Measurements from ENCODE around the gene RPS6KA3. TPM values are rescaled to one million over a fixed set of nuclear protein-coding genes. Genes with fewer than 3 reads are reported as not detected.

Gene RPS6KA3
- total and polyA plus RNA-seq, 2 donors = 20.9 to 41.4 TPM

DNA sequence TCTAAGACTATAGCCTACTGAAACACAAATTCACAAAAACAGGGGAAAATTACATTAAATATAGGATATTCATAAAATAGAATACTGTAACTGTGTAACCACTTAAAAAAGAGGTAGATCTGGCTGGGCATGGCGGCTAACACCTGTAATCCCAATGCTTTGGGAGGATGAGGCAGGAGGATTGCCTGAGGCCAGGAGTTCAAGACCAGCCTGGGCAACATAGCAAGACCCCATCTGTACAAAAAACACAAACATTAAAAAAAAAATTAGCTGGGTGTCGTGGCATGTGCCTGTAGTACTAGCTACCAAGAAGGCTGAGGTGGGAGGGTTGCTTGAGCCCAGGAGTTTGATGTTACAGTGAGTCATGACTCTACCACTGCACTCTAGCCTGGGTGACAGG, 33.4 kb downstream of the RPS6KA3 start:
- H3K27ac ChIP-seq (ENCODE audit: low read depth in 1 of 2, low read length in 1 of 2) = no peak overlapping the region
- no peak for DNase-seq (ENCODE audit: low read depth in 6 of 9, low spot score in 9 of 9)
- H3K9me3 ChIP-seq (ENCODE audit: control insufficient read depth in 2 of 2, insufficient read depth in 1 of 2, low read length in 1 of 2) = no peaks in the 10 kb centered on the region
- WGBS = 96% methylated on average over 2 of the region's 2 CpGs
- no peaks in the 10 kb centered on the region for H3K4me1 ChIP-seq (ENCODE audit: control insufficient read depth in 2 of 2, insufficient read depth in 2 of 2, low read length in 2 of 2)
- H3K36me3 ChIP-seq (ENCODE audit: control insufficient read depth in 2 of 2, insufficient read depth in 2 of 2, low read length in 1 of 2) = peaks cover 2 to 12% of the 10 kb centered on the region in 2 donors
- no peak overlapping the region for H3K4me3 ChIP-seq (ENCODE audit: low read length in 2 of 2)
- H3K27me3 ChIP-seq (ENCODE audit: control insufficient read depth in 2 of 2, insufficient read depth in 1 of 2, low read length in 1 of 2) = no peaks in the 10 kb centered on the region

DNA sequence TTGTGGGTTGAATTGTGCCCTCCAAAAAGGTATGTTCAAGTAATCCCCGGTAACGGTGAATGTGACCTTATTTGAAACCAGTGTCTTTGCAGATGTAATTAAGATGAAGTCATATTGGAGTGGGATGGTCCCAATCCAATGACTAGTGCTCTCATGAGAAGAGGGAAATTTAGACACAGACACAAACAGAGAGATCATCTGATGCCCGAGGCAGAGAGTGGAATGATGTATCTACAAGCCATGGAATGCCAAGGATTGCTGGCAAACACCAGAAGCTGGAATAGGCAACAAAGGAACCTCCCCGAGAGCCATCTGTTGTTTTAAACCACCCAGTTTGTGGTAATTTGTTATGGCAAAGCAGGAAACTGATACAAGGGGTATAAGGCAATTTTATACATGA, 35.1 kb downstream of the RPS6KA3 start:
- no peak for DNase-seq (ENCODE audit: low read depth in 6 of 9, low spot score in 9 of 9)
- Histone ChIP-seq H3K27ac (ENCODE audit: low read depth in 1 of 2, low read length in 1 of 2) (no peak overlapping the region), H3K4me1 (ENCODE audit: control insufficient read depth in 2 of 2, insufficient read depth in 2 of 2, low read length in 2 of 2) (no peaks in the 10 kb centered on the region), H3K27me3 (ENCODE audit: control insufficient read depth in 2 of 2, insufficient read depth in 1 of 2, low read length in 1 of 2) (no peaks in the 10 kb centered on the region), H3K9me3 (ENCODE audit: control insufficient read depth in 2 of 2, insufficient read depth in 1 of 2, low read length in 1 of 2) (no peaks in the 10 kb centered on the region), H3K4me3 (ENCODE audit: low read length in 2 of 2) (no peak overlapping the region), H3K36me3 (ENCODE audit: control insufficient read depth in 2 of 2, insufficient read depth in 2 of 2, low read length in 1 of 2) (peaks cover 5 to 16% of the 10 kb centered on the region in 2 donors)
- WGBS = over 99% methylated on average over 4 of the region's 4 CpGs

DNA sequence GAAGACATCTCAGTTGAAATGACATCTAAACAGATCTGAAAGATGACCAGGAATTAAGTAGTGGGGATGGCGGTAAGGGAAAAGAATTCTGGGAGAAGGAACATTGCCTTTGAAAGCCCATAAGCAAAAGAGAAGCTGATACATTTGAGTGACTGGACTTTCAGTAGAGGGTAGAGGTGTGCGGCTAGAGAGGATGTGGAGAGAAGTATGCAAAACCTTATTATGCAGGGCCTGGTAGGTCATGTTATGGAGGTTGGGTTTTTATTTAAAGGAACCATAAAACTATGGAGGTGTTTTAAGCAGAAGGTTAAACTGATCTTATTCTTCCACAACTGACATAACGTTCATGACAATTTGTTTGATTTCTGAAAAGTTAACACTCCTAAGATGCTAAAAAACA, 36.3 kb downstream of the RPS6KA3 start:
- H3K4me1 ChIP-seq (ENCODE audit: control insufficient read depth in 2 of 2, insufficient read depth in 2 of 2, low read length in 2 of 2) = no peaks in the 10 kb centered on the region
- H3K27ac ChIP-seq (ENCODE audit: low read depth in 1 of 2, low read length in 1 of 2) = no peak overlapping the region
- no peaks in the 10 kb centered on the region for H3K9me3 ChIP-seq (ENCODE audit: control insufficient read depth in 2 of 2, insufficient read depth in 1 of 2, low read length in 1 of 2)
- no peak for DNase-seq (ENCODE audit: low read depth in 6 of 9, low spot score in 9 of 9)
- H3K27me3 ChIP-seq (ENCODE audit: control insufficient read depth in 2 of 2, insufficient read depth in 1 of 2, low read length in 1 of 2) = no peaks in the 10 kb centered on the region
- H3K4me3 ChIP-seq (ENCODE audit: low read length in 2 of 2) = no peak overlapping the region
- 98% methylated on average over 3 of the region's 3 CpGs for WGBS
- peaks cover 5 to 16% of the 10 kb centered on the region in 2 donors for H3K36me3 ChIP-seq (ENCODE audit: control insufficient read depth in 2 of 2, insufficient read depth in 2 of 2, low read length in 1 of 2)

DNA sequence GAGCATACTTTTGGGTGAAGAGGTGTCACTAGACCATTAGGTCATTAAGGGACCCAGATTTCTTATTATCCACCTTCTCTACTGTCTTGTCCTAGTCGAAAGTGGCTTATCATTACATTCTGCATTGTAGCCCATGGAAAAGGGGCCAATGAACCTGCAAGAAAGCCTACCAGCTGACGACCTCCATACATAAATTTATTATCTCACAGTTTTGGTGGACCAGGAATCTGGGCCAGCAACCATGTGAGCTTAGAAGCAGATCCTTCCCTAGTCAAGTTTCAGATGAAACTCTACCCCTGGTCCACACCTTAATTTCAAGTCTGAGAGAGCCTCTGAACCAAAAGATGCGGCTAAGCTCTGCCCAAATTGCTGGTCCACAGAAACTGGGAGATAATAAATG, 37.6 kb downstream of the RPS6KA3 start:
- Histone ChIP-seq H3K9me3 (ENCODE audit: control insufficient read depth in 2 of 2, insufficient read depth in 1 of 2, low read length in 1 of 2) (no peaks in the 10 kb centered on the region), H3K27ac (ENCODE audit: low read depth in 1 of 2, low read length in 1 of 2) (no peak overlapping the region), H3K27me3 (ENCODE audit: control insufficient read depth in 2 of 2, insufficient read depth in 1 of 2, low read length in 1 of 2) (no peaks in the 10 kb centered on the region), H3K4me1 (ENCODE audit: control insufficient read depth in 2 of 2, insufficient read depth in 2 of 2, low read length in 2 of 2) (no peaks in the 10 kb centered on the region), H3K4me3 (ENCODE audit: low read length in 2 of 2) (no peak overlapping the region), H3K36me3 (ENCODE audit: control insufficient read depth in 2 of 2, insufficient read depth in 2 of 2, low read length in 1 of 2) (peaks cover 5 to 16% of the 10 kb centered on the region in 2 donors)
- WGBS = 98% methylated on average over 3 of the region's 3 CpGs
- DNase-seq (ENCODE audit: low read depth in 6 of 9, low spot score in 9 of 9) = no peak

DNA sequence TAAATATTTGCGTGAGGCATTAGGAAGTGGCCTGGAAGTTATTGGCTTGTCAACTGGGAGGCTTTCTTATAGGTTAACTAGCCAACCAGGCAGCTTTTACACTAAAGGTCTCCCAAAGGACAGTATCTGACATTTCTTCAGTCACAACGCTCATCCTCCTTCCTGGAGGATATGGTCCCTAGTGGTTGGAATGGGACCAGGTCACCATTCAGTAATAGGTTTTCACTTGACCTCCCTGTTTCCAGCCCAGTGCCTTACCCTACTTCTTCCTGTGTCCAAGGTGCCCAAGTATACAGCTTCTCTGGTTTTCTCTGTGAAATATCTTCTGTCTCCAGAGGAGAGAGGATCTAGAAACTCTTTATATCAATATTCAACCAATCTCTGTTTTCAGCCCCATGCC, 38.5 kb downstream of the RPS6KA3 start:
- H3K36me3 ChIP-seq (ENCODE audit: control insufficient read depth in 2 of 2, insufficient read depth in 2 of 2, low read length in 1 of 2) = peaks cover 5 to 16% of the 10 kb centered on the region in 2 donors
- WGBS = 99% methylated on average over 2 of the region's 2 CpGs
- DNase-seq (ENCODE audit: low read depth in 6 of 9, low spot score in 9 of 9) = no peak
- no peak overlapping the region for H3K27ac ChIP-seq (ENCODE audit: low read depth in 1 of 2, low read length in 1 of 2)
- H3K9me3 ChIP-seq (ENCODE audit: control insufficient read depth in 2 of 2, insufficient read depth in 1 of 2, low read length in 1 of 2) = no peaks in the 10 kb centered on the region
- no peaks in the 10 kb centered on the region for H3K27me3 ChIP-seq (ENCODE audit: control insufficient read depth in 2 of 2, insufficient read depth in 1 of 2, low read length in 1 of 2)
- H3K4me1 ChIP-seq (ENCODE audit: control insufficient read depth in 2 of 2, insufficient read depth in 2 of 2, low read length in 2 of 2) = no peaks in the 10 kb centered on the region
- H3K4me3 ChIP-seq (ENCODE audit: low read length in 2 of 2) = no peak overlapping the region

DNA sequence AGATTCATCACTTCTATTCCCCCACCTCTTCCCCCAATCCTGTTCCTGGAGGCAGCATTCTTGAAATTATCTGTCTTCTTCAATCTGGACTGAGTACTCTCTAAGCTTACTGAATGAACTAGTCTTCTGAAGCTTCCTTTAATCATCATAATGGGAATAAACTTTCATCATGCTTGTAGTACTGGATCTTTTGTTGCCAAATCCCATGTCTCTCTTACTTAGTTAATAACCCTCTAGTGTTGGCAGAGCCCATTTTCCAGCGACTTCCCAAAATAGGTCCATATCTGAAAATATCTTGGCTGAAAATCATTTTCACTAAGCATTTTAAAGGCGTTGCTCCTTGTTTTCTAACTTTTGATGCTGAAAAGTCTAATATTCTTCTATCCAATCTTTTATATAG, 39.6 kb downstream of the RPS6KA3 start:
- peaks cover 5 to 12% of the 10 kb centered on the region in 2 donors for H3K36me3 ChIP-seq (ENCODE audit: control insufficient read depth in 2 of 2, insufficient read depth in 2 of 2, low read length in 1 of 2)
- 95% methylated on average over 2 of the region's 2 CpGs for WGBS
- no peak overlapping the region for H3K4me3 ChIP-seq (ENCODE audit: low read length in 2 of 2)
- H3K27me3 ChIP-seq (ENCODE audit: control insufficient read depth in 2 of 2, insufficient read depth in 1 of 2, low read length in 1 of 2) = no peaks in the 10 kb centered on the region
- DNase-seq (ENCODE audit: low read depth in 6 of 9, low spot score in 9 of 9) = no peak
- H3K4me1 ChIP-seq (ENCODE audit: control insufficient read depth in 2 of 2, insufficient read depth in 2 of 2, low read length in 2 of 2) = no peaks in the 10 kb centered on the region
- H3K27ac ChIP-seq (ENCODE audit: low read depth in 1 of 2, low read length in 1 of 2) = no peak overlapping the region
- H3K9me3 ChIP-seq (ENCODE audit: control insufficient read depth in 2 of 2, insufficient read depth in 1 of 2, low read length in 1 of 2) = no peaks in the 10 kb centered on the region

DNA sequence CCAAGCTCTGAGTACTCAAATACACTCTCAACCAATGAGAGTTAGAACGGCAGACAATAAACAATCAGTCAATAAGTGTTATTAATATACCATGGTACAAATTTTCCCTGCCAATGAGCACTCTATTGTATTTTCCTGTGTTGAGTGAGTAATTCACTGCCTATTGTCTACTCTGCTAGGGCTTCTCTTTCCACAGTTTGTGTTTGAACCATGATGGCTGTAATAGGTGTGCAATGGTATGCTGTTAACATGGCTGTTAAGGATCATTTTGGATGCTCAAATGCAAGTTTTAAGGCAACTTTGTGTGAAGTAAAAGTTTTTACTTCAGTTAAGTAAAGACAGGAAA, 41.2 kb downstream of the RPS6KA3 start:
- DNase-seq (ENCODE audit: low read depth in 6 of 9, low spot score in 9 of 9) = no peak
- Histone ChIP-seq H3K27me3 (ENCODE audit: control insufficient read depth in 2 of 2, insufficient read depth in 1 of 2, low read length in 1 of 2) (no peaks in the 10 kb centered on the region), H3K27ac (ENCODE audit: low read depth in 1 of 2, low read length in 1 of 2) (no peak overlapping the region), H3K4me1 (ENCODE audit: control insufficient read depth in 2 of 2, insufficient read depth in 2 of 2, low read length in 2 of 2) (no peaks in the 10 kb centered on the region), H3K9me3 (ENCODE audit: control insufficient read depth in 2 of 2, insufficient read depth in 1 of 2, low read length in 1 of 2) (no peaks in the 10 kb centered on the region), H3K4me3 (ENCODE audit: low read length in 2 of 2) (no peak overlapping the region), H3K36me3 (ENCODE audit: control insufficient read depth in 2 of 2, insufficient read depth in 2 of 2, low read length in 1 of 2) (peaks cover 5 to 12% of the 10 kb centered on the region in 2 donors)
- WGBS = 100% methylated on average over 1 of the region's 1 CpG

DNA sequence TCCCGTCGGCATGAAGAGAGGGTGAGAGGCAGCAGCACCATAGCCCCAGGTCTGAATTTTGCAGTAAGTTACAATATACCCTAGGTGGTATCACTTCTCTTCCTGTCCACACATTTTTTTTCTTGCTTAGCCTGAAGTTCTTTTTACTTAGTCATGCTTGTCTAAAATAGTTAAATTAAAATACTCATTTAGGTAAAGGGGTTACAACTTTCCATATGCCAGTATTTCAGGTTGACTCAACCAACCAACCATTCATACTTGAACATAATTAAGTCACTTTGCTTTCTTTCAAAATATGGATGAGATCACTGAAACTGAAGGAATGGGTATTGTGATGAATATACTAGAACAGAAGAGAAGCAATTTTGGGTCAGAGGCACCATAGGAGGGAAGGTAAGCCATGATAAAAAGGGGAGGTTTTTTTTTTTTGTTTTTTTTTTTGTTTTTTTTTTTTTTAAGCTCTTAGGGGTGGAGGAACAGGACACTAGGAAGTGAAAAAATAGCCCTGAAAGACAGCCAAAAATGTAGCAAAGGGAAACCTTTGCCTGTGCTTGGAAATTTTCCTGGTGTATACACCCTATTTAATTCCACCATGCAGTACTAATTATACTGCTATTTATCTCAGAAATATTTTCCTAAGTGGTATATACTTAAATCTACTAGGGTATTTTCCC, 41.8 kb downstream of the RPS6KA3 start:
- H3K4me3 ChIP-seq (ENCODE audit: low read length in 2 of 2) = no peak overlapping the region
- H3K27me3 ChIP-seq (ENCODE audit: control insufficient read depth in 2 of 2, insufficient read depth in 1 of 2, low read length in 1 of 2) = no peaks in the 10 kb centered on the region
- 91% methylated on average over 2 of the region's 2 CpGs for WGBS
- H3K9me3 ChIP-seq (ENCODE audit: control insufficient read depth in 2 of 2, insufficient read depth in 1 of 2, low read length in 1 of 2) = no peaks in the 10 kb centered on the region
- DNase-seq (ENCODE audit: low read depth in 6 of 9, low spot score in 9 of 9) = no peak
- H3K36me3 ChIP-seq (ENCODE audit: control insufficient read depth in 2 of 2, insufficient read depth in 2 of 2, low read length in 1 of 2) = peaks cover 5 to 8% of the 10 kb centered on the region in 2 donors
- no peaks in the 10 kb centered on the region for H3K4me1 ChIP-seq (ENCODE audit: control insufficient read depth in 2 of 2, insufficient read depth in 2 of 2, low read length in 2 of 2)
- H3K27ac ChIP-seq (ENCODE audit: low read depth in 1 of 2, low read length in 1 of 2) = no peak overlapping the region

DNA sequence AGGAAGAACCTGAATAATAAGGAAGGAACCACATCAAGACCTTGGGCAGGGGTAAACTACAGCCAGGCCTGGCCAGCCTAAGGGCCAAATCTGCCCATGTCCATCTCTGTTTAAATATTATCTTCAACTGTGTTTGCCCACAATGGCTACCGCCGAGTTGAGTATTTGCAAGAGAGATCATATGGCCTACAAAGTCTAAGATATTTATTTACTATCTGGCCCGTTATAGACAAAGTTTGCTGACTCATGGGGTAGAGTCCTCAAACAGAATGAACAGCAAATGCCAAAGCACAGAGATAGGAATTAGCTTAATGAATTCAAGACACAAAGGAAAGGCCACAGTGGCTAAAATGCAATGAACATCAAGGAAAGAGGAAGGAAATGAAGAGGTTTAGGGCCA, 44.8 kb downstream of the RPS6KA3 start:
- no peaks in the 10 kb centered on the region for H3K9me3 ChIP-seq (ENCODE audit: control insufficient read depth in 2 of 2, insufficient read depth in 1 of 2, low read length in 1 of 2)
- H3K4me3 ChIP-seq (ENCODE audit: low read length in 2 of 2) = no peak overlapping the region
- no peaks in the 10 kb centered on the region for H3K36me3 ChIP-seq (ENCODE audit: control insufficient read depth in 2 of 2, insufficient read depth in 2 of 2, low read length in 1 of 2)
- no peaks in the 10 kb centered on the region for H3K27me3 ChIP-seq (ENCODE audit: control insufficient read depth in 2 of 2, insufficient read depth in 1 of 2, low read length in 1 of 2)
- WGBS = 89% methylated on average over 3 of the region's 3 CpGs
- no peak overlapping the region for H3K27ac ChIP-seq (ENCODE audit: low read depth in 1 of 2, low read length in 1 of 2)
- DNase-seq (ENCODE audit: low read depth in 6 of 9, low spot score in 9 of 9) = no peak
- no peaks in the 10 kb centered on the region for H3K4me1 ChIP-seq (ENCODE audit: control insufficient read depth in 2 of 2, insufficient read depth in 2 of 2, low read length in 2 of 2)

Measured in thymus (tissue), 11 donors.